ENCODE measurements around the gene APMAP.

DNA sequence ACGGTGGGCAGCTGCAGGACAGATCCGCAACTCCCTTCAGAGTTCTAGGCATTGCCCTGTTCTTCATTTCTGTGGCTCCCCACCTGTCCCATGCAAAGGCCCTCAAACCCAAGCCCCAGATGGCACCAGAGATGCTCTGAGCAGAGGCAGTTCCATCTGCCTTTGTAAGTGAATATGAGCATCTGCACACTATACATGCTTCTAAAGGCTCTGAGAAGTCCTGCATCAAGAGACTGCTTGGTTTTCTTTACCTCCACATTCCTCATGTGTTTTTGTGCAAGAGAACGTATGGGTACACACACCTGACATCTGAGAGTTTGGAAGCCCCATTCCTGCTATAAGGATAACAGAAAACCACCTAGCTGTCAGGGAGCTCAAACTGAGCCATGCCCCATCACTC is 57.8 kb downstream of the APMAP start:
- TF ChIP-seq, protein P1, sequence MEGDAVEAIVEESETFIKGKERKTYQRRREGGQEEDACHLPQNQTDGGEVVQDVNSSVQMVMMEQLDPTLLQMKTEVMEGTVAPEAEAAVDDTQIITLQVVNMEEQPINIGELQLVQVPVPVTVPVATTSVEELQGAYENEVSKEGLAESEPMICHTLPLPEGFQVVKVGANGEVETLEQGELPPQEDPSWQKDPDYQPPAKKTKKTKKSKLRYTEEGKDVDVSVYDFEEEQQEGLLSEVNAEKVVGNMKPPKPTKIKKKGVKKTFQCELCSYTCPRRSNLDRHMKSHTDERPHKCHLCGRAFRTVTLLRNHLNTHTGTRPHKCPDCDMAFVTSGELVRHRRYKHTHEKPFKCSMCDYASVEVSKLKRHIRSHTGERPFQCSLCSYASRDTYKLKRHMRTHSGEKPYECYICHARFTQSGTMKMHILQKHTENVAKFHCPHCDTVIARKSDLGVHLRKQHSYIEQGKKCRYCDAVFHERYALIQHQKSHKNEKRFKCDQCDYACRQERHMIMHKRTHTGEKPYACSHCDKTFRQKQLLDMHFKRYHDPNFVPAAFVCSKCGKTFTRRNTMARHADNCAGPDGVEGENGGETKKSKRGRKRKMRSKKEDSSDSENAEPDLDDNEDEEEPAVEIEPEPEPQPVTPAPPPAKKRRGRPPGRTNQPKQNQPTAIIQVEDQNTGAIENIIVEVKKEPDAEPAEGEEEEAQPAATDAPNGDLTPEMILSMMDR (conservative IDR thresholded peaks at IDR 0.05; ENCODE audit: low read length): no peak
- TF ChIP-seq EZH2phosphoT487 (IDR thresholded peaks at IDR 0.05; ENCODE audit: borderline replicate concordance, low read depth, low read length): no peak
